WTC11 (cell line): ENCODE results near the gene TMUB2. TPM values are rescaled to one million over a fixed set of nuclear protein-coding genes. Genes with fewer than 3 reads are reported as not detected.

Source experiments
- ATF3 ChIP-seq: sonication (generic); formaldehyde crosslinking; conservative IDR thresholded peaks from 2 replicates; pipeline ENCODE4 v1.8.1; 2022; ENCODE audit warnings: mild to moderate bottlenecking, missing genetic modification reagents
- ATF6 ChIP-seq: sonication (generic); formaldehyde crosslinking; IDR thresholded peaks from 2 replicates; pipeline ENCODE4 v1.8.1; 2023; ENCODE audit warnings: mild to moderate bottlenecking, missing genetic modification reagents
- E2F4 ChIP-seq: sonication (generic); formaldehyde crosslinking; IDR thresholded peaks from 2 replicates; pipeline ENCODE4 v1.8.1; 2022; ENCODE audit warnings: low read depth, mild to moderate bottlenecking, moderate library complexity, missing genetic modification reagents, borderline replicate concordance
- HMGA2 ChIP-seq: fragments of 250-450 bp; sonication (Bioruptor Pico); IDR thresholded peaks from 2 replicates; pipeline ENCODE4 v1.4.0; 2021; ENCODE audit warnings: mild to moderate bottlenecking, moderate library complexity
- JUN ChIP-seq: sonication (generic); formaldehyde crosslinking; IDR thresholded peaks from 2 replicates; pipeline ENCODE4 v1.8.0; 2023; ENCODE audit warnings: mild to moderate bottlenecking, missing genetic modification reagents
- NFE2L1 ChIP-seq: sonication (generic); formaldehyde crosslinking; IDR thresholded peaks from 2 replicates; pipeline ENCODE4 v1.8.1; 2023; ENCODE audit warnings: missing genetic modification reagents
- NR3C1 ChIP-seq: sonication (generic); formaldehyde crosslinking; conservative IDR thresholded peaks from 2 replicates; pipeline ENCODE4 v1.8.1; 2023; ENCODE audit warnings: low read depth, mild to moderate bottlenecking, missing genetic modification reagents
- PRDM15 ChIP-seq: sonication (generic); formaldehyde crosslinking; IDR thresholded peaks from 2 replicates; pipeline ENCODE4 v1.8.0; 2022; ENCODE audit warnings: missing genetic modification reagents
- SMAD3 ChIP-seq: sonication (generic); formaldehyde crosslinking; IDR thresholded peaks from 2 replicates; pipeline ENCODE4 v1.8.0; 2022; ENCODE audit warnings: missing genetic modification reagents, mild to moderate bottlenecking, borderline replicate concordance
- ZNF138 ChIP-seq: sonication (generic); formaldehyde crosslinking; conservative IDR thresholded peaks from 2 replicates; pipeline ENCODE4 v1.8.1; 2022; ENCODE audit warnings: mild to moderate bottlenecking, moderate library complexity, missing genetic modification reagents
- total RNA-seq: library from RNA; stranded (reverse); gene quantifications from 3 replicates; pipeline ENCODE4 v1.2.3, GENCODE V29; 2021
- TF ChIP-seq, protein P1 (sequence below): sonication (generic); formaldehyde crosslinking; IDR thresholded peaks from 2 replicates; pipeline ENCODE4 v1.8.0; 2023; ENCODE audit warnings: missing genetic modification reagents, mild to moderate bottlenecking, borderline replicate concordance
- TF ChIP-seq, protein P2 (sequence below): sonication (generic); formaldehyde crosslinking; IDR thresholded peaks from 2 replicates; pipeline ENCODE4 v1.8.1; 2022; ENCODE audit warnings: mild to moderate bottlenecking, missing genetic modification reagents, moderate library complexity, borderline replicate concordance
- TF ChIP-seq, protein P3 (sequence below): sonication (generic); formaldehyde crosslinking; IDR thresholded peaks from 2 replicates; pipeline ENCODE4 v1.8.1; 2022; ENCODE audit warnings: low read depth, missing genetic modification reagents, borderline replicate concordance
- TF ChIP-seq, protein P4 (sequence below): sonication (generic); formaldehyde crosslinking; IDR thresholded peaks from 2 replicates; pipeline ENCODE4 v1.8.0; 2022; ENCODE audit warnings: mild to moderate bottlenecking, missing genetic modification reagents

Gene TMUB2
- total RNA-seq, 1 experiment from 2014 or later, result 26.9 TPM

DNA sequence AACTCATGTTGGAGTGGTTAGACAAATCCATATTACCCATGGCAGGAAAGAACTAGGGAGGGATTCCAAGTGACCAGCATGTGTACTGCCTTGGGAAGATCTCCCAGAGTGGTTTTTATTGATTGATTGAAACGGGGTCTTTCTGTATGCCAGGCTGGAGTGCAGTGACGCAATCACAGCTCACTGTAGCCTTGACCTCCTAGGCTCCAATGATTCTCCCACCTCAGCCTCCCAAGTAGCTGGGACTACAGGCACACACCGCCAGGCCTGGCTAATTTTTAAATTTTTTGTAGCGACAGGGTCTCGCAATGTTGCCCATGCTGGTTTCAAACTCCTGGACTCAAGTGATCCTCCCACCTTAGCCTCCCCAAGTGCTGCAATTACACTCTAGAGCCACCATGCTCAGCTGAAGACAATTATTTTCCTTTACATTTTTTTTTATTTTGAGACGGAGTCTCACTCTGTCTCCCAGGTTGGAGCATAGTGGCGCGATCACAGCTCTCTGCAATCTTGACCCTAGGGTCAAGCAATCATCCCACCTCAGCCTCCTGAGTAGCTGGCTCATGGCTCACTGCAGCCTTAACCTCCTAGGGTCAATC, 2.5 kb upstream of the TMUB2 start (continued):
- TF ChIP-seq HMGA2 (no peak), NR3C1 (no peak), ZNF138 (CRISPR knock-in tag) (no peak), ATF6 (CRISPR knock-in tag) (no peak), SMAD3 (no peak), JUN (CRISPR knock-in tag) (no peak), E2F4 (CRISPR knock-in tag) (no peak), NFE2L1 (CRISPR knock-in tag) (no peak), PRDM15 (CRISPR knock-in tag) (no peak), ATF3 (no peak)
- TF ChIP-seq, protein P1, sequence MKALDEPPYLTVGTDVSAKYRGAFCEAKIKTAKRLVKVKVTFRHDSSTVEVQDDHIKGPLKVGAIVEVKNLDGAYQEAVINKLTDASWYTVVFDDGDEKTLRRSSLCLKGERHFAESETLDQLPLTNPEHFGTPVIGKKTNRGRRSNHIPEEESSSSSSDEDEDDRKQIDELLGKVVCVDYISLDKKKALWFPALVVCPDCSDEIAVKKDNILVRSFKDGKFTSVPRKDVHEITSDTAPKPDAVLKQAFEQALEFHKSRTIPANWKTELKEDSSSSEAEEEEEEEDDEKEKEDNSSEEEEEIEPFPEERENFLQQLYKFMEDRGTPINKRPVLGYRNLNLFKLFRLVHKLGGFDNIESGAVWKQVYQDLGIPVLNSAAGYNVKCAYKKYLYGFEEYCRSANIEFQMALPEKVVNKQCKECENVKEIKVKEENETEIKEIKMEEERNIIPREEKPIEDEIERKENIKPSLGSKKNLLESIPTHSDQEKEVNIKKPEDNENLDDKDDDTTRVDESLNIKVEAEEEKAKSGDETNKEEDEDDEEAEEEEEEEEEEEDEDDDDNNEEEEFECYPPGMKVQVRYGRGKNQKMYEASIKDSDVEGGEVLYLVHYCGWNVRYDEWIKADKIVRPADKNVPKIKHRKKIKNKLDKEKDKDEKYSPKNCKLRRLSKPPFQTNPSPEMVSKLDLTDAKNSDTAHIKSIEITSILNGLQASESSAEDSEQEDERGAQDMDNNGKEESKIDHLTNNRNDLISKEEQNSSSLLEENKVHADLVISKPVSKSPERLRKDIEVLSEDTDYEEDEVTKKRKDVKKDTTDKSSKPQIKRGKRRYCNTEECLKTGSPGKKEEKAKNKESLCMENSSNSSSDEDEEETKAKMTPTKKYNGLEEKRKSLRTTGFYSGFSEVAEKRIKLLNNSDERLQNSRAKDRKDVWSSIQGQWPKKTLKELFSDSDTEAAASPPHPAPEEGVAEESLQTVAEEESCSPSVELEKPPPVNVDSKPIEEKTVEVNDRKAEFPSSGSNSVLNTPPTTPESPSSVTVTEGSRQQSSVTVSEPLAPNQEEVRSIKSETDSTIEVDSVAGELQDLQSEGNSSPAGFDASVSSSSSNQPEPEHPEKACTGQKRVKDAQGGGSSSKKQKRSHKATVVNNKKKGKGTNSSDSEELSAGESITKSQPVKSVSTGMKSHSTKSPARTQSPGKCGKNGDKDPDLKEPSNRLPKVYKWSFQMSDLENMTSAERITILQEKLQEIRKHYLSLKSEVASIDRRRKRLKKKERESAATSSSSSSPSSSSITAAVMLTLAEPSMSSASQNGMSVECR, result no peak
- TF ChIP-seq, protein P2, sequence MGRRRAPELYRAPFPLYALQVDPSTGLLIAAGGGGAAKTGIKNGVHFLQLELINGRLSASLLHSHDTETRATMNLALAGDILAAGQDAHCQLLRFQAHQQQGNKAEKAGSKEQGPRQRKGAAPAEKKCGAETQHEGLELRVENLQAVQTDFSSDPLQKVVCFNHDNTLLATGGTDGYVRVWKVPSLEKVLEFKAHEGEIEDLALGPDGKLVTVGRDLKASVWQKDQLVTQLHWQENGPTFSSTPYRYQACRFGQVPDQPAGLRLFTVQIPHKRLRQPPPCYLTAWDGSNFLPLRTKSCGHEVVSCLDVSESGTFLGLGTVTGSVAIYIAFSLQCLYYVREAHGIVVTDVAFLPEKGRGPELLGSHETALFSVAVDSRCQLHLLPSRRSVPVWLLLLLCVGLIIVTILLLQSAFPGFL (CRISPR knock-in tag), result no peak
- TF ChIP-seq, protein P3, sequence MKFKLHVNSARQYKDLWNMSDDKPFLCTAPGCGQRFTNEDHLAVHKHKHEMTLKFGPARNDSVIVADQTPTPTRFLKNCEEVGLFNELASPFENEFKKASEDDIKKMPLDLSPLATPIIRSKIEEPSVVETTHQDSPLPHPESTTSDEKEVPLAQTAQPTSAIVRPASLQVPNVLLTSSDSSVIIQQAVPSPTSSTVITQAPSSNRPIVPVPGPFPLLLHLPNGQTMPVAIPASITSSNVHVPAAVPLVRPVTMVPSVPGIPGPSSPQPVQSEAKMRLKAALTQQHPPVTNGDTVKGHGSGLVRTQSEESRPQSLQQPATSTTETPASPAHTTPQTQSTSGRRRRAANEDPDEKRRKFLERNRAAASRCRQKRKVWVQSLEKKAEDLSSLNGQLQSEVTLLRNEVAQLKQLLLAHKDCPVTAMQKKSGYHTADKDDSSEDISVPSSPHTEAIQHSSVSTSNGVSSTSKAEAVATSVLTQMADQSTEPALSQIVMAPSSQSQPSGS (CRISPR knock-in tag), result no peak
- TF ChIP-seq, protein P4, sequence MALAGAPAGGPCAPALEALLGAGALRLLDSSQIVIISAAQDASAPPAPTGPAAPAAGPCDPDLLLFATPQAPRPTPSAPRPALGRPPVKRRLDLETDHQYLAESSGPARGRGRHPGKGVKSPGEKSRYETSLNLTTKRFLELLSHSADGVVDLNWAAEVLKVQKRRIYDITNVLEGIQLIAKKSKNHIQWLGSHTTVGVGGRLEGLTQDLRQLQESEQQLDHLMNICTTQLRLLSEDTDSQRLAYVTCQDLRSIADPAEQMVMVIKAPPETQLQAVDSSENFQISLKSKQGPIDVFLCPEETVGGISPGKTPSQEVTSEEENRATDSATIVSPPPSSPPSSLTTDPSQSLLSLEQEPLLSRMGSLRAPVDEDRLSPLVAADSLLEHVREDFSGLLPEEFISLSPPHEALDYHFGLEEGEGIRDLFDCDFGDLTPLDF (CRISPR knock-in tag), result no peak
